Measurements from ENCODE around the gene IL1F10.

DNA sequence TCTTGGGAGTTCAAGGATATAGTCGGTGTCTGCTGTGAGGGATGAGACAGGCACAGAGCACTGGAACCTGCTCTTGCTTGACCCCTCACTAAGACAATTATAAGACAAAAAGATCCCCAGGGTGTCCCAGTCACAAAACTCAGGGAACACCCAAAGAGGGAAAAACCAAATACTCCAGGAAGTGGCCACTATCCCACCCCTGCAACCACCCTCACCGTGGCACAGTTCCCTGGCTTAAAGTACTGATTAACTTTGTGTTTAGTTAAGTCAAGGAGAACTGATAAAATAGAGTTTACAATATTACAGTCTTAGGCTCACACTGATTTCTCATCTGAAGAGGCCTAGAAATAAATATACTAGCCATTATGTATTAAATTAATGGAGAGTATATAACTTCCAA, 28.6 kb upstream of the IL1F10 start:
- TF ChIP-seq, protein P1, sequence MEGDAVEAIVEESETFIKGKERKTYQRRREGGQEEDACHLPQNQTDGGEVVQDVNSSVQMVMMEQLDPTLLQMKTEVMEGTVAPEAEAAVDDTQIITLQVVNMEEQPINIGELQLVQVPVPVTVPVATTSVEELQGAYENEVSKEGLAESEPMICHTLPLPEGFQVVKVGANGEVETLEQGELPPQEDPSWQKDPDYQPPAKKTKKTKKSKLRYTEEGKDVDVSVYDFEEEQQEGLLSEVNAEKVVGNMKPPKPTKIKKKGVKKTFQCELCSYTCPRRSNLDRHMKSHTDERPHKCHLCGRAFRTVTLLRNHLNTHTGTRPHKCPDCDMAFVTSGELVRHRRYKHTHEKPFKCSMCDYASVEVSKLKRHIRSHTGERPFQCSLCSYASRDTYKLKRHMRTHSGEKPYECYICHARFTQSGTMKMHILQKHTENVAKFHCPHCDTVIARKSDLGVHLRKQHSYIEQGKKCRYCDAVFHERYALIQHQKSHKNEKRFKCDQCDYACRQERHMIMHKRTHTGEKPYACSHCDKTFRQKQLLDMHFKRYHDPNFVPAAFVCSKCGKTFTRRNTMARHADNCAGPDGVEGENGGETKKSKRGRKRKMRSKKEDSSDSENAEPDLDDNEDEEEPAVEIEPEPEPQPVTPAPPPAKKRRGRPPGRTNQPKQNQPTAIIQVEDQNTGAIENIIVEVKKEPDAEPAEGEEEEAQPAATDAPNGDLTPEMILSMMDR (IDR thresholded peaks at IDR 0.05; ENCODE audit: low read depth, low read length) = no peak
- no peak for TF ChIP-seq EZH2phosphoT487 (IDR thresholded peaks at IDR 0.05; ENCODE audit: low read depth)

Data from OCI-LY3 (cell line).